GM15510 (cell line): ENCODE results near the gene PRKCA.

ENCODE experiments used
- POLR2A ChIP-seq: IDR thresholded peaks from 3 replicates; pipeline ENCODE4 v1.6.1; 2011; ENCODE audit warnings: borderline replicate concordance; ENCODE audit not compliant: insufficient read length; ENCODE audit errors: extremely low read depth

PRKCA gene

DNA sequence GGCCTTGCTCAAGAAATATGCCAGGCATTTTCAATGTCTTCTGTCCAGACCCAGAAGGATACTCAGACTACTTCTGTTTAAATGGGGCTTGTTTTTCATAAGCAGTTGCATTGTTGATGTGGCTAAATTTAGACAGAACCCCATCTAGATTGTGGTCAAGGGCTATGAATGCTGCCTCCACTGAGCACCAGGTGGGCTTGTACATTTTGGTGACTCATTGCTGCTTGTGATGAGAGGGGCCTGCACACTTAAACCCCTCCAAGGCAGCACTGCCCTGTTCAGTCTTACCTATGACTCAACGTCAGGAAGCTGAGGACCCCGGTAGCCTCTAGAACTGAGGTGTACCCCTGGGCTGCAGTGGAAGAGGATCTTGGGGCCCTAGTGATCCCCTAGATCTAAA, 144.0 kb downstream of the PRKCA start:
- TF ChIP-seq POLR2A = no peak

DNA sequence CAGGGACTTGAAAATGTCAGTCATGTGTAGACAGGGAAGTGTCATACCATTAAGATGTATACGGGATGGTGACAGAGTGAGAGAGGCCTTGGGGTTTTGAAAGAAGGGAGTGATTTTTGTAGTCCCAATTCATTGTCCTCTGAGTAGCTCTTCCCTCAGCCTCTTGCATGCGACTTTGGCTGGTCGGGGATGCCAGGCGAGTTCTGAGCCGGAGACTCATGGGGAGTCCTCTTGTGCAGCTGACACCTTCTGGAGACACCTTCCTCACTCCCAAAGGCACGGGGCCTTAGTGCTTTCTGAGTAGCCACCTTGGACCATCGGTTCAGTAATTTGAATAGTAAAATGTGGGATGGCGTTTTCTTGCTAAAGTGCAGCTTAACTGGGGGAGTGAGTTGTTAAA, 144.7 kb downstream of the PRKCA start:
- TF ChIP-seq POLR2A = no peak

DNA sequence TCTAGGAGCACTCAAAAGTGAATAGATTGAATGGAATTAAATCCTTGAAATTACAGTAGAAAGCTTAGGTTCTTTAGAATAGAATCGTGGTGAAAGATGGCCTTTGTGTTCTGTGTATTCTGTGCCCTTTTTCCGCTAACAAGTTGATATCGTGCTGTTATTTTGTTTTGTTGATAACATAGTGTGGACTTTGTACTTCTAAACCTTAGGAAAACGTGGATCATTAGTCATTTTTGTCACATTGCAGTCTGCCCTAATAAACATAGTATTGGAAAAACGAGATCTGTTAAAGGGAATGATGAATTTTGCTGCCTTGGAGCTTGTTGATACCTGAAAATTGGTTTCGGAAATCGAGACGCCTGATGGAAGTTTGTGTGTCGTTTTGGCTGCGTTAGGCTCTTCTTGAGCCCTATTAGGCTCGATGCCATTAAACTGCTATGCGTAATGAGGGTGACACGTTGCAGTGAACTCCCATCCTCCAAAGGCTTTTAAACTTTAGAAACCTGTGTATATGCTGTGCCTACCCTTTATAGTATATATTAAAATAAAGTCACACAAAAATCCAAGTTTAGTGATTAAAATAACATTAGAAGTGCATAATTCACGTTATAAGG, 145.7 kb downstream of the PRKCA start:
- no peak for TF ChIP-seq POLR2A

DNA sequence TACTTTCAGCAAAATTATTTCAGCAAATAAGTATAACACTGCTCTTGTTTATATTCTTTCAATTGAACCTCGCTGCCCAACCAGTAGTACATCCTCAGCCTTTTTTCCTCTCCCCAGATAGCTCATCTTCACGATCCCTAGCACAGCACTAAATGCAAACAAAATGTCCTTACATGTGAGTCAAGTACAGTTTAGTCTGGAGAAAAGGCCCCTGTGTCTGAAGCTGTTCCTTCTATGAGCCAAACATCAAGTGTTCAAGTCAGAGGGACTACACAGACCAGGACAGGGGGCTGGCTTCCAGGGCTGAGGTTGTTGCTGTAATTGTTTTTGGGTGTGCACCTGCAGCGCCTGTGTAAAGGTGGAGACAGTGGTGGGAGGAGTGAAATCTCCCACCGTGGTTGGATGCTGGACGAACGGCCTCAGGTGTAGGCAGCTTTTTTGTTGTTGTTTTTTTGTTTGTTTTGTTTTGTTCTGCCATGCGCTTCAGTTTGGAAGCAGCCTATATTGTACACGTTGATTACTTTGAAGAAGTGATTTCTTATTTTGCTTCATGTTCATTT, 147.1 kb downstream of the PRKCA start:
- TF ChIP-seq POLR2A = no peak

DNA sequence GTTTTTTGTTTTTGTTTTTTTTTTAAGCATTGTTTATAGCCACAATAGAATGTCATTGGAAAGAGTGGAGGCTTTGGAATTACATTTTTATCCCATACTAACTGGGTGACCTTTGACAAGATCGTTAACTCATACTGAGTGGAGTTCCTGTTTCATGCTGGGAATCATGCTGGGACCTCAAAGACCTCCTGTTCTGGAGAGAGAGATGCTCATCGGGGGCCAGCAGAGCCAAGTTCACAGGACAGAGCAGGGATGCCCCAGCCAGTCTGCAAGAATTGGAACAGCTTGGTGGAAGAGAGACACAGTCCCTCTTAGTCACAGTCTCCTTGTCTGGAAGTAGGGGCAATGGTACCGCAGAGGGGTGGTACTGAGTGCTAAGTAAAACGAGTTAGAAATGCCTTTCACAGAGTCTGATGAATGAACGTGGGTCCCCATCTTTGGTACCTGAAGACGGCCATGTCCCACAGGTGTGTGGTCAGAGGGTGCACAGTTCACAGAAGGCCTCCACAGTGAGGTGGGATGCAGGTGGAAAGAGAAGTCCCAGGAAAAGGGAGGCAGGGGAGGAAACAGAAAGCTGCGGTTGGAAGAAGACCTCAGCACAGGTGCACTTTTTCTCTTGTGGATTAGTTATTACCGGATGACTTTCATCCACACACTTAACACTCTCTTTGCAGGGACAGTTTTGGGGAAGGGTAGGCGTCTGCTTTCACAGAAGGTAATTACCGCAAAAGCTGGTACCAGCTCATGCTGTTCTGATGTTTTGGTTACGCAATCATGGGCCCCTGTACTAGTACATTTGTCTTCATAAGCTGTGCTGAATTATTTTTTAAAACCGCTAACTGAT, 147.8 kb downstream of the PRKCA start:
- TF ChIP-seq POLR2A = no peak

DNA sequence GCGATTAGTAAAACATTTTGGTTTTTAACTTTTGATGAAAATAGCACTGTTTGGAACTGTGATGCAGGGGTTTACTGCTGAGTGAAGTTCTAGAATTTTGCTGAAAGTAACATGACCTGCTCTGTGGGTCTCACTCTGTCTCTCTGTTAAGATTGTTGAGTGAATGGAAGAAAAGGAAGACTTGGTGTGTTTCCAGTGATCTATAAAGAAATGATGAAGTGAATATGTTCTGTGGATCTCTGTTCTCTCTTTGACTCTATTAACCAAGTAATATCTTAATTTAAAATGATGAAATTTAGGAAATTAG, 148.4 kb downstream of the PRKCA start:
- no peak for TF ChIP-seq POLR2A

DNA sequence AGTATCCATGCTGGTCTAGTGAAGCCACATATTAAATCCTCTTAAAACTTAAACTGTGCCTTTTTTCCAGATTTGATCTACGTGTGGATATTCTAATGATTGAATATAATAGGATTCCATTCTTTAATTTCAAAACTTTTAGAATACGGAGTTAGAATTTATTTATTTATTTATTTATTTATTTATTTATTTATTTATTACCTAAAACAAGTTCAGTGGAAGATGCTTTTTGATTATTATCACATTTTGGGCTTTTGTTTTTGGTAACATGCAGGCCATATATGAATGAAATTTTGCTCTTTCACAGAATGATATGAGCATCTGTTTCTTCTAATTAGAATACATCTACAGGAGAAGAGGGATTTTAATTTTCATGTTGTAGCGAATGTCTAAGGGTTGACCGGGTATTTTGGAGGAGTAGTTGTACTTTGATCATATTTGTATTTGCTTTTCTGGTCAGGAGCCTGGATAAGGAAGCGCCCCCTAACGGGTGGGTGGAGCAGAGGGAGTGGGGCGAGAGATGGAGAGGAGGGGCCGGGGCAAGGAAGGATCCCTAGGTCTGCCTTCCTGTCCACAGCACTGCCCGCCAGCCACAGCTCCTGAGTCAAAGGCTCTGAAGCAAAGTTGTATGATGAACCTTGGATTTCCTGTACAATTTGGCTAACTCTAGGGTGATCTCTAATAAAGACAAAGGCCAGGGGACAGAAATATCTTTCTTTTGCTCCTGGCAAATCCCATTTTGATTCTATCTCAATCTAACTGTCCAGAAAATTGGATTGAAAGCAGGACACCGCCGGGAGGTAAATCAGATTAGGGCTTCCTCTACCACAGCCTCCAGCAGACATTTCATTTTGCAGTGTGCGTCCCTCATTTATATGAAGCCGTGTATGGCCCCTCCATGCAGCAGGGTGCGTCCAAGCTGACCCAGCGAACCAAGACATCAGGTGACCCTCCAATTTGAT, 149.1 kb downstream of the PRKCA start:
- no peak for TF ChIP-seq POLR2A

DNA sequence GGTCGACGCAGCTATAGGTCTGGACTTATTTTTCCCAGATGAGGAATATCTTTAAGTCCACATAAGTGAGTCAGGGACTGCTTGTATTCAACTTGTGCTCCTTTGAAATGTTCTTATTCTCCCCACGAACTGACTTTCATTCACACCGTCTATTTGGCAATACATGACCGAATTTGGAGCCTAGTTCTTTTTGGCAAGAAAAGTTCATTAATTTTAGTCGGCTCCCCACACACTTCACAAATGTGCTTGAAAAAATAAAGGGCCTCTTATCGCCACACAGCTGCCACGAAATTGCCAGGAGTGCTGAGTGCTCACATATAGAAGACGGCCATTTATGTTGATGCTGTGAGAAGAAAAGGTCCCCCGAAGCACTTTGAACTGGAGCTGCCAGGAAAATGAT, 152.6 kb downstream of the PRKCA start:
- no peak for TF ChIP-seq POLR2A

DNA sequence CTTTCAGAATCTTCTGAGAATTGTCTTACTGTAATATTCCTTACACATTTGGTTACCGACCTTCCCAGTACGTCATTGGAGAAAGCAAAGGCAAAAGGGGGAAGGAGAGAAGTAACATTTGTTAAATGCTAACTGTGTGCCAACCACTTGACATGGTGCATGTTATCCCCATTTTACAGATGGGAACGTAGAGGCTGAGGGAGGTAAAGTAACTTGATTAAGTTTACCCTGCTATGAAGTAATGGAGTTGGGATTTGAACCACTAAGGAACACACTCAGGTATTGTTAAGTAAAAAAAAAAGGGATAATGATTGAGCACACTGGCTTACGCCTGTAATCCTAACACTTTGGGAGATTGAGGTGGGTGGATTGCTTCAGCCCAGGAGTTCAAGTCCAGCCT, 156.4 kb downstream of the PRKCA start:
- no peak for TF ChIP-seq POLR2A

DNA sequence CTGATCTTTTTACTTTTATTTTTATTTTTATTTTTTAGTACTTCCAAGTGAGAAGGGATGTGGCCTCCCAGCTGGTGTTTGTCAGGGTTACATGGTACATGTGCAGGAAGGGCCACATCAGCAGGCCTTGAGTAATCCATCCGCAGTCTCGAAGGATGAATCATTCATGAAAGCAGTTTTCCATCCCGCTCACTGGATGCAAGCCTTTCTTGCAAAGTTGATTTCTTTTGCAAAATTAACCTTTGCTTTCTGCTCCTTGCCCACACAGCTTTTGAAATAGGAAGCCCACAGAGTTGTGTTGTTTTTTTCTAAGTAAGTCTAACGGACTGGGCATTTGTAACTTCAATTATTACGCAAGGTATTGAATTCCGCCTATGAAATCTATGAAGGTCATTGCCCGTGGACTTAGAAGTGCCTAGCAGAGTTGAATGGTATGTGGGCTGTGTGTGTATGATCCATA, 157.4 kb downstream of the PRKCA start:
- TF ChIP-seq POLR2A = no peak

DNA sequence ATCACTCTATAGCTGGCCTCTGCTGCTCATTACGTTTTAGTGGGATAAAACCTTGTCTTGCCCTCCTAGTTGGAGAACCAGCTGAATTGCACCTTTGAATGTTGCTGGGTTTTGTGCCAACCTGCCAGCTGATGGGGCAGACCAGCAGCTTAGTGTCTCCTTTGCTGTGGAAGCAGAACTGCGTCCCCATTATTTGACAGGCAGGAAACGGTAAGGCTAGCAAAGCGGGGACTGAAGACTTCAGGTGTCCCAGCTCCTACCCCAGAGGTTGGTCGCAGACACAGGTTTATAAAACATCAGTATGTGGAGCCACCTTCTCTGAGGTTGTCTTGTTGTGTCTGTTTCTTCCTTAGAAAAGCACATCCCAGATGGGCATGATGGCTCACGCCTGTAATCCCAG, 158.1 kb downstream of the PRKCA start:
- TF ChIP-seq POLR2A = no peak

DNA sequence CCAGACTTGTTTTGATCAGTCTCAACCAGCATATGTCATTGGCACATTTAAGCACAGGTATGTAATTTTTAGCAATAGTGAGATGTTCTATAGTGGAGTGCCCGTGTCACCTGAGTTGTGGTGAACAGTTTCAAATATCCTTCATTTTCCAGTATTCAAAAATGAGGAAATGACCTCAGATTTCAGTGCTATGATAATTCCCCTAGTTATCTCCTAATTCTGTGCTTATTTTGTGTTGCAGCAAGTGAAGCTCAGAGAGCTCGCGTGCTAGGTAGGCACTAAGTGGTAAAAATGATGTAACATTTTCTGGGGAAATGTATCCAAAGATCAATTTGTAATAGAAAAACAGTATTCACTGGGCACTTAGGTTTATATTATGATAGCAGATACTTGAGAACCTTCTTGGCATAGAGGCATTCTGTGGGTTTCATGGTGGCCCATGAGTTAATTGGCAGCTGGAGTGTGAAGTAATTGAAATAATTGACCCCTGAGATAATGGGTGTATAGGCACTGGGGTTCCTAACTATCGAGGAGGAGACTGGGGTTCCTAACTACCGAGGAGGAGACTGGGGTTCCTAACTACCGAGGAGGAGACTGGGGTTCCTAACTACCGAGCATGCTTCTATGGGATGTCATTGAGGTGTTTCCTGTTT, 159.1 kb downstream of the PRKCA start:
- no peak for TF ChIP-seq POLR2A

DNA sequence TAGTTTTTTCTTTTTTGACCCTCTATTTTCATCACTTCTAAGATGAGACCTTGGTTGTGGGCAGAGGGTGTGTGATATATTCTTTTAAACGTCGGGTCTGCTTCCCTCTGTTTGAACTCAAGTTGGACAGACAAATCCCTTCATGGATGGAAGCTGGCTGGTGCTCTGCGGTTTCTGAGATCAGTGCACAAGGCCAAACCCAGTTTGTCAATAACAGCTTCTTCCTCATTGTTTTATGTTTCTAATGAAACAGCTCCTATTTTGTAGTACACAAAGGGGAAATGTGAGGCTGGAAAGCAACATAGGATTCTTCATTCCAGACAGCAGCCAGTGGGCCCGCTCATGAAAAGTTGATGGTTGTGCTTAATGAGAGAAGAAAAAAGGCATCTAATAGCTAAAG, 159.6 kb downstream of the PRKCA start:
- TF ChIP-seq POLR2A = no peak

DNA sequence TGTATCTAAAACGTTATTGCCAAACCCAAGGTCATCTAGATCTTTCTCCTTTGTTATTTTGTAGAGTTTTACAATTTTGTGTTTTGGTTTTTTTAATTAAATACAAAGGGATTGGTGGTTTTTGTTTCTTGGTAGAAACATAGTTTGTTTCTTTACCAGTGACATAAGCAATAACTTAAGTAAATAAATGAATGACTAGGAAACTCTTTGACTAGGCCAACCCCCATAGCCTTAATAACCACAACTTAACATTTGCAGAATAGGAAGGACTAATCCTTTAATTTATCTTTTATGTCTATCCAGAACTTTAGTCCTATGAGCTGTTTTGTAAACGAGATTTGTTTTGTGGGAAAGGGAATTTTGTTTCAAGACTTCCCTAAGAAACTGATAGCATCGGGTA, 162.5 kb downstream of the PRKCA start:
- no peak for TF ChIP-seq POLR2A
